Bronchial epithelial cell (primary cell): Measurements from ENCODE around the gene ZNF593. TPM values are rescaled to one million over a fixed set of nuclear protein-coding genes. Genes with fewer than 3 reads are reported as not detected.

ENCODE experiments used
- DNase-seq: peaks from one replicate; pipeline ENCODE4 v3.0.0-alpha.2; 2010; ENCODE audit warnings: low read depth
- FAIRE-seq: peaks from 2 replicates; lab custom pipeline; 2011; peaks lifted over from hg19 to GRCh38; lab: Jason Lieb, UNC
- H3K27me3 ChIP-seq: 2 replicates; pipeline ENCODE4 v1.5.1; 2011; ENCODE audit warnings: low read length; ENCODE audit not compliant: control insufficient read depth, insufficient read depth
- H3K36me3 ChIP-seq: 2 replicates; pipeline ENCODE4 v1.5.1; 2011; ENCODE audit warnings: low read length; ENCODE audit not compliant: control insufficient read depth, insufficient read depth
- H3K4me3 ChIP-seq: 2 replicates; pipeline ENCODE4 v1.5.1; 2011; ENCODE audit warnings: mild to moderate bottlenecking, low read depth, low read length, control low read depth
- CTCF ChIP-seq: IDR thresholded peaks from 2 replicates; pipeline ENCODE4 v1.5.1; 2011; ENCODE audit warnings: mild to moderate bottlenecking, moderate library complexity, low read length, control low read depth, inconsistent platforms; ENCODE audit not compliant: insufficient read depth, severe bottlenecking
- total RNA-seq: library from RNA; depleted of rRNA; stranded (reverse); fragments of >200 nt; gene quantifications from 2 replicates; pipeline ENCODE4 v1.2.1, GENCODE V29; 2014

Gene ZNF593
- total RNA-seq, 1 donor from 2014 or later, result 66.9 TPM

- H3K27me3 ChIP-seq, result no peaks in the 10 kb centered on the region
- no peak for FAIRE-seq
- no peaks in the 10 kb centered on the region for H3K36me3 ChIP-seq
- no peak overlapping the region for H3K4me3 ChIP-seq
- DNase-seq, result no peak
- no peak for TF ChIP-seq CTCF
These were observed 30.7 kb downstream of the ZNF593 start for GRCh38 chr1:26200413-26200812.

DNA sequence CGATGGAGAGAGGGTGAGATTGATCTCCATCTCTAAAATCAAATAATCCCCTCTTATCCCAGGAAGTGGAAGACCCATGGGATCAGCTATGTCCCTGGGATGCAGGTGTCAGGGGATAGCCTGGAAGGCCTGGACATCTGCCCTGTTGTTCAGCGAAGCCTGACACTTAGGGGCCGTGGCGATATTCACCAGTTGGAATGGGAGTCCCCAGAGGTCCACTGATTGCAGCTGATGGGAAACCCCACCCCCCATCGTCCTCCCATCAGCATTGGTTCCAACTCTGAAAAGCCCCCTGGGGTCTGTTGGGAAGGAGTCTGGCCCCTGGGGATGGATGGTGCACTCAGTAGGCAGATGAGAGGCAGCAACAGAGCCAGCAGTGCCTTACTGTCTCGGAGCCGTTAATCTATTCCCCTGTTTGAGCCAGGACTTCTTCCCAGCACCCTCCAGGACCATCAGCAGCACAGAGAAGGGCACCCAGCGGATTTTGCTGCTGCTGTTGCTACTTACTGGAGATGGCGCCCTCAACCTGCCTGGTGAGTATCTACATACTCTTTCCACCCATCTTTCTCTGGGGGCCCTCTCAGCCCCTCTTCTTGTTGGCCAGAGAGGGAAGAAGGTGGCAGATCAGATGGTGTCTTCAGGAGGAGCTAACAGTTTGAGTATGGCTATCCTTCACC lies 34.1 kb downstream of the ZNF593 start:
- Histone ChIP-seq H3K4me3 (no peak overlapping the region), H3K27me3 (no peaks in the 10 kb centered on the region), H3K36me3 (no peaks in the 10 kb centered on the region)
- no peak for TF ChIP-seq CTCF
- no peak for DNase-seq
- no peak for FAIRE-seq

- no peaks in the 10 kb centered on the region for H3K27me3 ChIP-seq
- no peak for TF ChIP-seq CTCF
- no peak overlapping the region for H3K4me3 ChIP-seq
- peak; percentile 97 for FAIRE-seq
- H3K36me3 ChIP-seq, result no peaks in the 10 kb centered on the region
- no peak for DNase-seq
These were observed 40.6 kb downstream of the ZNF593 start for GRCh38 chr1:26210147-26210870.

GRCh38 chr1:26212726-26213125 lies 43.0 kb downstream of the ZNF593 start:
- no peak for TF ChIP-seq CTCF
- DNase-seq, result no peak
- FAIRE-seq, result no peak
- Histone ChIP-seq H3K27me3 (no peaks in the 10 kb centered on the region), H3K36me3 (no peaks in the 10 kb centered on the region), H3K4me3 (no peak overlapping the region)

DNA sequence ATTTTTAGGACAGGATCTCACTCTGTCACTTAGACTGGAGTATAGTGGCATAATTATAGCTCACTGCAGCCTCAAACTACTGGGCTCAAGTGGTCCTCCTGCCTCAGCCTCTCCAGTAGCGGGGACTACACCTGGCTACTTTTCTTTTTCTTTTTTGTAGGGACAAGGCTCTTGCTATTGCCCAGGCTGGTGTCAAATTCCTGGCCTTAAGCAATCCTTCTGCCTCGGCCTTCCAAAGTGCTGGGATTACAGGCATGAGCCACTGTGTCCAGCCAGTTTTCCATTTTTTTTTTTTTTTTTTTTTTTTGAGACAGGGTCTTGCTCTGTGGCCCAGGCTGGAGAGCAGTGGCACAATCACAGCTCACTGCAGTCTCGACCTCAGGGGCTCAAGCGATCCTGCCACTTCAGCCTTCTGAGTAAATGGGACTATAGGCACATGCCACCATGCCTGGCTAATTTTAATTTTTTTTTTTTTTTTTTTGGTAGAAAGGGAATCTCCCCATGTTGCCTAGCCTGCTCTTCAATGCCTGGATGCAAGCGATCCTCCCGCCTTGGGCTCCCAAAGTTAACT lies 43.7 kb downstream of the ZNF593 start:
- no peaks in the 10 kb centered on the region for H3K27me3 ChIP-seq
- TF ChIP-seq CTCF, result no peak
- FAIRE-seq (no peak), DNase-seq (no peak)
- H3K4me3 ChIP-seq, result no peak overlapping the region
- H3K36me3 ChIP-seq, result no peaks in the 10 kb centered on the region
